ENCODE results near the gene PKIB. TPM values are rescaled to one million over a fixed set of nuclear protein-coding genes. Genes with fewer than 3 reads are reported as not detected.

Gene PKIB
- total and polyA plus RNA-seq, 2 donors (not counting 3 experiments of a cell fraction or from before 2014, with no cell fraction given): not detected

DNA sequence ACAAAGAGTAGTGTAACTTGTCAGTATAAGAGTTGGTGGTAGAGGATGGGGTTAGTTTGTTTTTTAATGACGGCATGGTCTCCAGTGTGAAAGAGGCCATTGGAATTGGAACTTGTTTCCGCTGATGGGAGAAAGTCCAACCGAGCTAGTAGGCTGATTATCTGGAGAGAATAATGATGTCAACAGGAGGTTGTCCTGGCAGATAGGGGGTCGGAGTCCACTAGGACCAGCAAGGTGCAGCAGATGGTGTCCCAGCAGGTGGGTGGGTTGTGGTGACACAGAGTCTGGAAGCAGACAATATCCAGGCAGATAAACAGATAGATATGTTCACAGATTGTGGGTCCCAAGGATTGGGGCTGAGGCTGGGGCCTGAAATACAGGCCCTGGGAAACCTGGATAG lies 35.1 kb downstream of the PKIB start:
- Histone ChIP-seq H2AFZ (ENCODE audit: low read depth, low read length) (no peak overlapping the region), H3K27ac (ENCODE audit: insufficient read depth, low read depth, low read length) (no peak overlapping the region), H3K9me1 (replicated peaks; ENCODE audit: control insufficient read depth, extremely low read depth, insufficient read depth, low read length) (no peaks in the 10 kb centered on the region), H3K79me2 (ENCODE audit: control insufficient read depth, insufficient read depth, low read length) (no peaks in the 10 kb centered on the region), H3K9ac (replicated peaks; ENCODE audit: extremely low read depth, insufficient read depth, low read length) (no peak overlapping the region), H3K4me2 (ENCODE audit: insufficient read depth, low read length) (no peak overlapping the region), H4K20me1 (replicated peaks; ENCODE audit: control insufficient read depth, extremely low read depth, insufficient read depth, low read length) (no peaks in the 10 kb centered on the region), H3K4me3 (replicated peaks in 1 of 3; ENCODE audit: insufficient read depth in 1 of 3, low read depth in 1 of 3, low read length in 3 of 3) (no peak overlapping the region), H3K27me3 (ENCODE audit: control insufficient read depth in 2 of 2, insufficient read depth in 2 of 2, low read length in 2 of 2) (no peaks in the 10 kb centered on the region), H3K9me3 (replicated peaks; ENCODE audit: control insufficient read depth, insufficient read depth, low read length) (no peaks in the 10 kb centered on the region), H3K36me3 (ENCODE audit: control insufficient read depth in 2 of 2, extremely low read depth in 1 of 2, insufficient read depth in 2 of 2, low read length in 2 of 2) (no peaks in the 10 kb centered on the region), H3K4me1 (ENCODE audit: control insufficient read depth, extremely low read depth, insufficient read depth, low read length) (no peaks in the 10 kb centered on the region)
- DNase-seq (ENCODE audit: low read depth, low spot score): no peak
- TF ChIP-seq POLR2A (IDR thresholded peaks at IDR 0.05; ENCODE audit: low read depth, low read length): no peak
- TF ChIP-seq JUN (IDR thresholded peaks at IDR 0.05; ENCODE audit: borderline replicate concordance, insufficient read depth, insufficient read length, low read depth): no peak
- no peak for TF ChIP-seq POLR2AphosphoS5 (IDR thresholded peaks at IDR 0.05; ENCODE audit: insufficient read depth, low read depth, low read length)
- ChIA-PET POLR2A (no interaction called here), CTCF (interaction anchor here (1.0 kb wide), 1 partner anchor 10 kb away, joined by 3 read pairs; no protein-coding TSS in a partner anchor)
- BruUV-seq (replicated peaks): no TSS peak
- intact Hi-C loops (cut with micrococcal nuclease): no loop called here
- FAIRE-seq: no peak
- dilution Hi-C loops (cut with MboI; ENCODE audit: extremely low pct_ligation_motif_present, low sequenced_read_pairs): no loop called here

- H4K20me1 ChIP-seq (replicated peaks; ENCODE audit: control insufficient read depth, extremely low read depth, insufficient read depth, low read length): no peaks in the 10 kb centered on the region
- ChIA-PET POLR2A (no interaction called here), CTCF (no interaction called here)
- no peak overlapping the region for H3K4me2 ChIP-seq (ENCODE audit: insufficient read depth, low read length)
- no peaks in the 10 kb centered on the region for H3K9me3 ChIP-seq (replicated peaks; ENCODE audit: control insufficient read depth, insufficient read depth, low read length)
- FAIRE-seq (no peak), DNase-seq (ENCODE audit: low read depth, low spot score) (no peak)
- no peaks in the 10 kb centered on the region for H3K4me1 ChIP-seq (ENCODE audit: control insufficient read depth, extremely low read depth, insufficient read depth, low read length)
- intact Hi-C loops (cut with micrococcal nuclease): no loop called here
- H3K9ac ChIP-seq (replicated peaks; ENCODE audit: extremely low read depth, insufficient read depth, low read length): no peak overlapping the region
- H3K27ac ChIP-seq (ENCODE audit: insufficient read depth, low read depth, low read length): no peak overlapping the region
- no peaks in the 10 kb centered on the region for H3K9me1 ChIP-seq (replicated peaks; ENCODE audit: control insufficient read depth, extremely low read depth, insufficient read depth, low read length)
- no peaks in the 10 kb centered on the region for H3K36me3 ChIP-seq (ENCODE audit: control insufficient read depth in 2 of 2, extremely low read depth in 1 of 2, insufficient read depth in 2 of 2, low read length in 2 of 2)
- TF ChIP-seq MAX (IDR thresholded peaks at IDR 0.05; ENCODE audit: insufficient read depth, insufficient read length): no peak
- no peak for TF ChIP-seq FOS (IDR thresholded peaks at IDR 0.05; ENCODE audit: borderline replicate concordance, insufficient read depth, low read length)
- no peak for TF ChIP-seq MYC (IDR thresholded peaks at IDR 0.05; ENCODE audit: low read depth, low read length)
- TF ChIP-seq EZH2 (IDR thresholded peaks at IDR 0.05; ENCODE audit: borderline replicate concordance, low read depth, low read length, severe bottlenecking): no peak
- no peaks in the 10 kb centered on the region for H3K27me3 ChIP-seq (ENCODE audit: control insufficient read depth in 2 of 2, insufficient read depth in 2 of 2, low read length in 2 of 2)
- dilution Hi-C loops (cut with MboI; ENCODE audit: extremely low pct_ligation_motif_present, low sequenced_read_pairs): no loop called here
- no TSS peak for BruUV-seq (replicated peaks)
- H3K4me3 ChIP-seq (replicated peaks in 1 of 3; ENCODE audit: insufficient read depth in 1 of 3, low read depth in 1 of 3, low read length in 3 of 3): no peak overlapping the region
- H2AFZ ChIP-seq (ENCODE audit: low read depth, low read length): no peak overlapping the region
- no peaks in the 10 kb centered on the region for H3K79me2 ChIP-seq (ENCODE audit: control insufficient read depth, insufficient read depth, low read length)
Measured at GRCh38 chr6:122647765-122648164, 37.6 kb downstream of the PKIB start.

All from endothelial cell of umbilical vein (primary cell).